Stimulated activated CD8-positive, alpha-beta memory T cell treated with anti-CD3 and anti-CD28 coated beads, Interleukin-4, amount 100 ng/mL, for 24 hours (primary cell): ENCODE results near the gene DLGAP4.
"Not testable (repeated sequence)": the region's sequence is repeated elsewhere in the genome, so short reads cannot be mapped to it uniquely, and the experiment has no call there.

Experiments
- DNase-seq: peaks from one replicate; pipeline ENCODE4 v3.0.0-alpha.2; 2020; ENCODE audit warnings: low read depth

The DLGAP4 gene

DNA sequence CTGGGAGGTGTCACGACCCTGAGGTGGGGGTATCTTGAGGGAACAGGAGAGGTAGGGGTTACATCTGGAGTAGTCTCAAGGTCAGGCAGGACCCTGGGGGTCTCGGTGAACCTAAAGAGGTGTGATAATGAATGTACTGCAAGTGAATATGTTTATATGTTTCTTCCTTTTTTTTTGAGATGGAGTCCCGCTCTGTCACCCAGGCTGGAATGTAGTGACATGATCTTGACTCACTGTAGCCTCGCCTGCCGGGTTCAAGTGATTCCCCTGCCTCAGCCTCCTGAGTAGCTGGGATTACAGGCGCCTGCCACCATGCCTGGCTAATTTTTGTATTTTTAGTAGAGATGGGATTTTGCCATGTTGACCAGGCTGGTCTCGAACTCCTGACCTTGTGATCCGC is 168.9 kb downstream of the DLGAP4 start:
- not testable (repeated sequence) for DNase-seq

DNA sequence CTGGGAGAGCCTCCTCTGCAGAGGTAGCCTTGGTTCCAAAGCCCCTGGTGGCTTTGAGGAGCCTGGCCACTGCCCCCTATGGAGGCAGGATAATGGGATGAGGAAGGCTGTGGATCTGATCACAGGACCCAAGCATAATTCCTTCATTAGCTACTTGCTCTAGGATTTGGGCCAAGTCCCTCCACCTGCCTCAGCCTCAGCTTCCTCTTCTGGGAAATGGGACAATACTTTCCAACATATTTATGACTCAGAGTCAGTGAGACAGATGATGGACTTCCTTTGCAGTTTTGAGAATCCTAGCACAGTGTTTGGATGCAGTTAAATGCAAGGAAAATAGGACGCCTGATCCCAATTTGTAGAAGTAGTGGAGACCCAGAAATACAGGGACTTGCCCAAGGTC is 171.3 kb downstream of the DLGAP4 start:
- DNase-seq: no peak

DNA sequence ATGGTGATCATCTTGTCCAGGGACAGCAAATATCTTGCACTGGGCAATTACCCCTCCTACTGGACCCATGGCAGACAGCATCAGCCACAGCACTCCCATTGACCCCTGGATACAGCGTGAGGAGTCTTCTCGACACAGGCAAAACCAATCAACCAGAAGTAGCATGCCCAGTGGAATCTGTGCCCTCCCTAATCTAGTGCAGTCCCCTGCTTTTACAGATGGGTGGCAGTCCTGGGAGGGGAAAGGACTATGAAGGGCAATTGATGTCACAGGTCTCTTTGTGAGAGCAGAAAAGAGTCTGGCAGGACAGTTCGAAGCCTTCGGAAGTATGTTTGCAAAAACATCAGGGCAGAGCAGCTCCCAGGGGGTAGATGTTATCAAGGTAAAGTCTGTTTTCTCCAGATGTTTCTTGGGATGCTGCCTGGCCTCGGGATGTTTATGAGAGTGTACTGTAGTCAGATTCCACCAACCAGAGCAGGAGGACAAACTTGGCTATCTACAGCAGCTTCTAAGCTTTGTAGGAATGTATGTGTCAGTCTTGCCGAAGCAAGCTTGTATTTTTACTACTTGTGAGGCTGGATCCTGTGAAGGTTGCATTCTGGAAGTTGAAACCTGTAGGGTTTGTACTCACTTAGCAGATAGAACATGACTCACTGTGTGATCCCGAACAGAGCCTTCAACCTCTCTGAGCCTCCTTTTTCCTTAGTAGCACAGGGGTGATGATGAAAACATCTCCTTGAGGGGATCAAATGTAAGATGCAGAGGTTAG is 172.2 kb downstream of the DLGAP4 start:
- DNase-seq: no peak

DNA sequence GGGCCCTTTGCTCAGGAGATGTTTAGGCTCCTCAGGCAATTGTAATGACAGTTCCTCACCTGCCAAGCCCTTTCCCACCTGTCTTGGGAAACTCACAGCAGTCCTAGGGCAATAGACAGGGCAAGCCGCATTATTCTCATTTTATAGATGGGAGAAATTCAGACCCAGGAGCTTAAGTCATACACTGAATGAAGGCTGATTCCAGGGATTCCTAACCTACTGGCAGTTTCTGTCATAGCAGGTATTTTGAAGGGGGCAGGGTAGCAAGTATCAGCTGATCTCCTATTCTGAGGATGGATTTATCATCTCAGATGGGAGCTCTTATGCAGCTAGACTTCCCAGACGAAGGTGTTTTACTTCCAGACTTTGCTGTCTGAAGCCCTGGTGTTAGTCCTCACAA is 173.8 kb downstream of the DLGAP4 start:
- DNase-seq: no peak

DNA sequence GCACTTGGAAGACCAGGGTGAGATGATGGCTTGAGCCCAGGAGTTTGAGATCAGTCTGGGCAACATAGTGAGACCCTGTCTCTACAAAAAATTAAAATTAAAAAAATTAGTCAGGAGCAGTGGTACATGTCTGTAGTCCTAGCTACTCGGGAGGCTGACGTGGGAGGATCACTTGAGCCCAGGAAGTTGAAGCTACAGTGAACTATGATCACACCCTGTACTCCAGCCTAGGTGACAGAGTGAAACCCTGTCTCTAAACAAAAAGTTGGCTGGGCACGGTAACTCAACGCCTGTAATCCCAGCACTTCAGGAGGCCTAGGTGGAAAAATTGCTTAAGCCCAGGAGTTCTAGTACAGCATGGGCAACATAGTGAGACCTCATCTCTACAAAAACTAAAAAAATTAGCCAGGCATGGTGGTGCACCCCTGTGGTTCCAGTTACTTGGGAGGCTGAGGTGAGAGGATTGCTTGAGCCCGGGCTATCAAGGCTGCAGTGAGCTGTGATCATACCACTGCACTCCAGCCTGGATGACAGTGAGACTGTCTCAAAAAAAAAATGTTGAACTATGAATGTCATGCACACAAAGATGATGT is 174.4 kb downstream of the DLGAP4 start:
- DNase-seq: no peak

DNA sequence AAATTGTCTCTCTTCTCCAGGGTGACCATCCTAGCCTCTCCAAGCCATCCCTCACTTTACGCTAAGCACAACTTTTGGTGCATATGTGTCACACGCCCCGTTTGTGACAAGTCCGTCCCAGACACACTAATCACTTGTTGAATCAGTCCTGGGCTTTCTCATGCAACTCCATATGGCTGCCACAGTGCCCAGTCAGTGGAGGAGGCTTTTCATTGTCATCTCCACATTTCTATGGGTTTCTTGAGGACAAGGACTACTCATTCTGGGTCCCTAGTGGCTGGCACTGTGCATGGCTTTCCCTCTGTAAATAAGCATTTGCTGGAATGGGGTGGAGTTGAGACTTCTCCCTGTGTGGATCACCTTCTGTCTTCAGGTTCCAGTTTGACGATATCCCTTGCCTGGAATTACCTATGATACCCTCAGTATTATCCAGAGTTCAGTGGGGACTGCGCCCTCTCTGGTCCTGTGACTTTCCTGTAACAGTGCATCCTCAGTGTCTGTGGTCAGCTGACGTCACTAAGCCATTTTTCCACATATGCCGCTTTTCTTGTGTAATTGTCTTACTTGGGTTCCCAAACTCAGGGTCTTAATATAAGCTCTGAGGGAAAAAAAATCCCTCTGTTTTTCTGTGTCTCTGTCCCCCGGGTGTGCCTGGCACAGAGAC is 175.4 kb downstream of the DLGAP4 start:
- no peak for DNase-seq

DNA sequence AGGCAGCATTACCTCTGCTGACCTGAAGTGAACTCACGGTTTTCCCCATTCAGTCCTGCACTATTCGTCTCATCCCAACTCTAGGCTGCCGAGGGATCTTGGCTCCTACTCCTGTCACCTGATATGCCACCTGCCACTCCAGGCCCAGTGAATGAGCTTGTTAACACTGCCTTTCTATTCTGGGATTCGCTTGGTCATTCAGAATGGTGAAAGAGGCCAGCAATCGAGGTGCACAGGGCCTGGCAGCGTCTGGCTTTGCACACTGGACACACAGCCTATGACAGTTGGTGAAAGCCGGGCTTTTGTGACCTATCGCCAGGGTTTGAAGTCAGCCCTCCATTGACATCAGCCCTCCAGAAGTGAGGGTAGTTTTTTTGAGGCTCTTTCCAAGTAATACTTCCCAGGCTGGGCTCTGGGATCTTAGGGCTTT is 175.9 kb downstream of the DLGAP4 start:
- no peak for DNase-seq

DNA sequence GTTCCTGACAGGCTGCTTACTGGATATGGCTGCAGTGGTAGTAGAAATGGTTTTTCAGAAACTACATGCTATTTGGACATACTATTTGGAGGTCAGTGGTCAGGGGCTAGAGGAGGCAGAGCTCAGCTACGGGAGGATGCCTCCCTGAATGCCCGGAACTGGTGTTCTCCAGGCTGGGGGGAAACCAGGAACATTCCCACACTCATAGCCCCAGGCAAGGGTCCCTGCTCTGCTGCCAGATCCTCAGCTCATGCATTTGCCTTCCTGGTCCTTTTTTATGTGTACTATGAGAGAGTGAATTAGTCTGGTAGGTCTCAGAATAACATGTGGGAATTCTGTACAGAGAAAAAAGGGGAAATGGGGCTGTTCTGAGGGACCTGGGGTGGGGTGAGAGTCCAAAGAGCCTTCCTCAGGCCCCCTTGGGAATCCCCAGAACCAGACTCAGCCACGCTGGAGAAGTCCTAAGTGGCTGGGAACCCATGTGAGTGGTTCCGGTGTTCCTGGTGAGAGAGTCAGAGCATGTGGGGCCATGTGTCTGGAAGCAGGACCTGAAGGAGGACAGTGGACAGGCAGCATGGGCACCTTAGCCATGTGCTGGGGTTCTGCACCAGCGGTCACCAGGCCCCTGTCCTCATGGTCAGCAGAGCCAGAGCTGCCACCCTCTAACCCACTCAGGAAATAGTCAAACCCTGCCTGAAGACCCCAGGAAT is 177.2 kb downstream of the DLGAP4 start:
- DNase-seq: no peak

DNA sequence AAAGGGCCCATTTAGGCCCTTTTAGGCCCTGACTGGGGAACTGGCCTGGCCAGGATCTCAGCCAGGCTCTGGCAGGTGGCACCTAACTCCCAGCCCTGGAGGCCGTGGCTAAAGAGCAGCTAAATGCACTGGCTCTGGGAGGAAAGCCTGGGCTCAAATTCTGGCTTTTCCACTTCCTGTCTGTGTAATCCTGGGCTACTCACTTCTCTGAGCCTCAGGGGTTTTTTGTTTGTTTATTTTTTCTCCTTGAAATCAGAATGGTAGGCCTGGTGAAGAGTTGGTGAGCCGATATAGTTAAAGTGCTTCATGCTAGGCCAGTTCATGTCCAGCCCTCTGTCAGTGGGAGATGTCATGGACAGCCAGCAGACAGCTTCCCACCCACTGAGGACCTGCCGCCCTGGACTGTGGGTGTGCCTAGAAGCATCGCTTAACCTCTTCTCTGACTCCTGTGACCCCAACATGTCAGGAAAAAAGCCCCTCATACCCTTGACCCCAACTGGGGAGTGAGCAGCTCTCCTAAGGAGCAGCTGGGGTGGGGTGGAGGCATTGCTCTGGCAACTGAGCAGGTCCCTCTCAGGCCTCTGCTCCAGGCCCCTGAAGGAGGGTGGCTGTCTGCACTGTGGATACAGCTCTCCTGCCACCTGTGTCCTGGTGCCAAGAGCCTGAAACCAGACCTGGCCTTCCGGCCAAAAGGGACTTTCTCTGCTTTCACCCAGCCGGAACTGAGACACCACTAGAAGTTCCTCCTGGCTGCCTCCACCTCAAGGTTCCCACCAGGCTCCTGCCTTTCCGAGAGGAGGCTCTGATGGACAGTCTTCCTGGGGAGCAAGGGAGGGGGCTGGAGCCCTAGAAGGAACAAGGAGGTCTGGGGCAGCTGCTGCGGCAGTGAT is 178.0 kb downstream of the DLGAP4 start:
- DNase-seq: no peak

DNA sequence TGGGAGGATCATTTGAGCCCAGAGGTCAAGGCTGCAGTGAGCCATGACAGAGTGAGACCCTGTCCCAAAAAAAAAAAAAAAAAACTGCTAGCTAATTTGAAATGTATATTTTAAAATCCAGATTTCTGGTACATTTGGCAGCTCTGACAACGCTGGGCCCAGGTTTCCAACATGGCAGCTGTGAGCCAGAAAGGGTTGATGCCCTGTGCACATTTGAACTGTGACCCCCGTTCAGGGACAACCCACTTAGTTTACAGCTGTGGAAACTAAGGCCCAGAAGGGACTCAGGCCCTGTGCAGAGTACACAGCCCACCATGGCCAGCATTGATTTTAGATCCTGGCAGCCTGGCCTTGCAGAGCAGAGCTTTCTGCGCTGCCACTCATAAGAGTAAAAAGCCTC is 179.1 kb downstream of the DLGAP4 start:
- no peak for DNase-seq

DNA sequence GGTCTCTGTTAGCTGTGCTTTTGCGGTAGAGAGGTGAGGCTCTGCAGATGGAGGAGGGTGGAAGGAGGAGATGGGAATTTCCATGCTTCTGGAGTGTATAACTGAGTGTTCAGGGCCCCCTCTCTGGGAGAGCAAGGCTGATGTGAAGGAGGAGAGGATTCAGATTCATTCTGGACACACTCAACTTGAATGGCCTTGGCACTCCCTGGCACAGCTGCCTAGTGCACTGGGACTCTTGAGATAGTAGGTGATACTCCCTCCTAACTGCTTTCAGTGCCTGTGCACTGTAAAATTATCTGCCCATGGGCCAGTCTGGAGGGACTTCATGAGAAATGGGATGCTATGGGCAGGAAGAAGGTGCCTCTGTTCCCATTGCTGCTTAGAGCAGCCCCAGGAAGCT is 180.9 kb downstream of the DLGAP4 start:
- DNase-seq: no peak

DNA sequence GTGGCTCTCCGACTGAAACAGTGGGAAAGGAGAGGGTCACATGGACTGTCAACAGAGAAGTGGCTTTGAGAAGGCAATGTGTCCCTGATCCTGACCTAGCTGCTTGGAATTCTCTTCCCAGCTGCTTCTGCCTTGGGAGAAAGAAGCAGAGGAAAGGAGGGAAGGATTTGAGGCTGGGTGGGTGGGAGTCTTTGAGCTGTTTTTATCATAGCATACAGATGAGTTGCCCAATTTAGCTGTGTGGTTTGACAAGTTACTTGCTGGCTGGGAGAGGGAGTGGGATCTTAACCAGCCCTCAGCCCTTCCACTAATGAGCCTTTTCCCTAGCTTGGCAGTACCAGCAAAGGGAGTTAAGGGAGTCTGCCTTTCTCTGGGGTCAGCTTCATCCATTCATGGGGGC is 184.1 kb downstream of the DLGAP4 start:
- no peak for DNase-seq

DNA sequence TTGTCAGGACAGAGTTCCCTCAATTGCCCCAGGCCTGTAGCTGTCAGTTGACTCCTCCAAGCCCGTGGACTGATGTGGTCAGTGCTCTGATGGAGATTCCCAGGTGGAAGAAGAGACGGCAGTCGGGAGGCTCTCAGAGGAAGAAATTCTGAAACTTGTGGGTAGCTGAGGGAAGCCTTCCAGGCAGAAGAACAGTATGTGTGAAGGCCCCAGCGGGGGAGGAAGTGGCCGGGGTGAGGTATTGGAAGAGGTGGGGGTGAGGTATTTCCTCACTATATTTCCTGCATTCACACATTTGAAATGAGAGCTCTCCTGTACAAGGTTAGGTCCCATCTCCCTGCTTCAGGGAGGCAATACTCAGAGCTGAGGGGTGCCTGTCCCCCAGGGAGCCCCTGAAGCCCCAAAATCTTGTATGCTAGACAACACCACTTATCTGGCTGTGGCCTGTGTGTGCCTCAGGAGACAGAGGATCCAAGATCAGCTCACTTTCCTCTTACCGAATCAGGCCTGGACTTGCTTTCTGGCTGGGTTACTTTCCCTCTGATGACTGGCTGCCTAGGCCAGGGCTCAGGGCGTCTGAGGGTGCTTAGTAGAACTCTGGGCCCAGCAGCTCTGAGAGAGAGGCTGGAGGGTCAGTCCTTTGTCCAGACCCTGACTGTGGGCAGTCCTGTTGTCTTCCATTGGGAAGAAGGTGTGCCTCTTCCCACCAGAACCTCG is 185.9 kb downstream of the DLGAP4 start:
- peak; percentile 26 for DNase-seq

DNA sequence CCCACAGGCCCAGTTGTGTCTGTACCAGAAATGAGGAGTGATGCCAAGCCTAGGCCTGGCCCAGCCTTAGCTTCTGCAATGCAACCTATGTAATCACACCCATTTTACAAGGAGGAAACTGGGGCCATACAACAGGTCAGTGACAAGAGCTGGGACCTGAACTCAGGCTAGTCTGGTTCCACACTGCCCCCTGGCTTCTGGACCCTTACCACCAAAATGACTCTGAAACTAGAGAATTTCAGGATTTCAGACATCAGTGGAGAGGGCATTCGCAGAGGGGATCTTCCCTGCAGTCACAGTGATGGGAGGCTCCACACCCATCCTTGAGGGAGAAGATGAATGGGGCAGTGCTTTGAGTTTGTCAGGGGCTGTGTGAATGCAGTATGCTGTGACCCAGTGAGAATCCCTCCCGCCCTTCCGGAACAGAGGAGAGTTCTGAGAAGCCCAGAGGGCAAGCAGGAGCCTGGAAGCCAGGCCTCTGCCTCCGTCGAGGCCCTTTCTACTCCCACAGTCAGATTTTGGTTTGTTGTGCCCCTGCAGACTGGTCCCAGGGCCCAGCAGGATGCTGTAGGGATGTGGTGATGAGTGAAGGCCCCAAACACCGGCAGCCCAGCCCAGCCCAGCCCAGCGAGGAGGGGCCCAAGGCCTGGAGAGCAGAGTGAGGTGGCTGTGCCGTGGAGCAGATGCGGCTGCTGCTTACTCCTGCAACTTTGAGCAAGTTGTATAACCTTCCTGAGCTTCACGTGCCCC is 187.1 kb downstream of the DLGAP4 start:
- DNase-seq: no peak

DNA sequence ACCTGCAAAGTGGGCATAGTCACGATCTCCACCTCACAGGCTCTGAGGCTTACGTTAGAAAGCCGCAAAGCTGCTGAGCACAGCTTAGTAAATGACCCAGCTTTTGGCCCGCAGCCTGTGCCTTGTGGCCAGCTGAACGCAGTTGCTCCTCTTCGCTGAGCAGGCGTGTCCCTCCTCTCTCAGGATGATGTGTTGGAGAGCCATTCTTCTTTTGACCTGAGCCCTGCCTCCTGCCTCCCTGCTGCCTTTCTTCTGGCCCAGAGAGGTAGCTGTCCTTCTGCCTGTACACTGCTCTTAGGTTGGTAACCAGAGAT is 187.6 kb downstream of the DLGAP4 start:
- no peak for DNase-seq

DNA sequence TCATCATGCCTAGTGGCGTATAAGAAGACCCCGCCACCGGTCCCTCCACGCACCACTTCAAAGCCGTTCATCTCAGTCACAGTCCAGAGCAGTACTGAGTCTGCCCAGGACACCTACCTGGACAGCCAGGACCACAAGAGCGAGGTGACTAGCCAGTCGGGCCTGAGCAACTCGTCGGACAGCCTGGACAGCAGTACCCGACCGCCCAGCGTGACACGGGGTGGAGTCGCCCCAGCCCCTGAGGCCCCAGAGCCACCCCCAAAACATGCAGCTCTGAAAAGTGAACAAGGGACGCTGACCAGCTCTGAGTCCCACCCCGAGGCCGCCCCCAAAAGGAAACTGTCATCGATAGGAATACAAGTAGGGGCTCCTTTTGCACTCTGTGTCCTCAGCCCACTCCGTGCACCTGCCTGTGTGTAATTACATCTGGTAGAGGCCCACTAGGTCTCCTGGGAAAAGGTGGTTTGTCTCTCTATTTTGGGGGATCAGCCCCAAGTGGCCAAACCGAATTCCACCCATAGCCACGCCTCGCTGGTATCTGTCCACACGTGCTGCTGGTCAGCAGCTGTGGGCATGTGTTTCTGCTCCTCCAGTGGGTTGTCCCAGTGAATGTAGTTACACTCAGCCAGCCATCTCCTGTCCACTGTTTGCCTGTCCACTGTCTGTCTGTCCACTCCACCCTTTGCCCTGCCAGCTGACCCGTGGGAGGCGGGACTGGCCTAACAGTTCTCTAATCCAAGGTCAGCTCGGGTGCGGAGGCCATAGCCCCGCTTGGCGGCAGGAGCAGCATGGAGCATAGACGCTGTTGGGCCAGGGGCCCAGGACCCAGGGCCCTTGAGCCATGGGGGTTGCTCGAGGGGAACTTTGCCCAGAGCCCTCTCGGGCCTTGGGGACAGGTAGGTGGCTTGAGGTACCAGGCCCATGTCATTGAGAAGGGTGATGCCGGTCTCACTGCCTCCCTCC is 190.8 kb downstream of the DLGAP4 start:
- no peak for DNase-seq

DNA sequence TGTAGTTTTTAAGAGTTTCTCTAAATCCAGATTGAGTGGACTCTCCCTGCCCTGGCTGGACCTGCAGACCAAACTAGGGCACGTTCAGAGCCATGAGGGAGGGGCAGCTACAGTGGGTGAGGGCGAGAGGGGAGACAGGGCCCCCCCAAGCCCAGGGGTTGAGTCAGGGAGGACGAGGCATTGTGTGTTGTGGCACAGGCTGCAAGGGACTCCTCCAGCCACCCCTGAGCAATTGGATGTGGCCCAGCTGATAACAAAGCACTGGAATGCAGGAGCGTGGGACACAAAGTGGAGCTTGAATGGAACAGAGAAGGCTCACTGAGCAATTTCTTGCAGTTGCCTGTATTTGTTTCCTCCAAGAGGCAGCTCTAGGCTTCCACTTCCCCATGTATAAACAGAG is 191.7 kb downstream of the DLGAP4 start:
- DNase-seq: no peak

DNA sequence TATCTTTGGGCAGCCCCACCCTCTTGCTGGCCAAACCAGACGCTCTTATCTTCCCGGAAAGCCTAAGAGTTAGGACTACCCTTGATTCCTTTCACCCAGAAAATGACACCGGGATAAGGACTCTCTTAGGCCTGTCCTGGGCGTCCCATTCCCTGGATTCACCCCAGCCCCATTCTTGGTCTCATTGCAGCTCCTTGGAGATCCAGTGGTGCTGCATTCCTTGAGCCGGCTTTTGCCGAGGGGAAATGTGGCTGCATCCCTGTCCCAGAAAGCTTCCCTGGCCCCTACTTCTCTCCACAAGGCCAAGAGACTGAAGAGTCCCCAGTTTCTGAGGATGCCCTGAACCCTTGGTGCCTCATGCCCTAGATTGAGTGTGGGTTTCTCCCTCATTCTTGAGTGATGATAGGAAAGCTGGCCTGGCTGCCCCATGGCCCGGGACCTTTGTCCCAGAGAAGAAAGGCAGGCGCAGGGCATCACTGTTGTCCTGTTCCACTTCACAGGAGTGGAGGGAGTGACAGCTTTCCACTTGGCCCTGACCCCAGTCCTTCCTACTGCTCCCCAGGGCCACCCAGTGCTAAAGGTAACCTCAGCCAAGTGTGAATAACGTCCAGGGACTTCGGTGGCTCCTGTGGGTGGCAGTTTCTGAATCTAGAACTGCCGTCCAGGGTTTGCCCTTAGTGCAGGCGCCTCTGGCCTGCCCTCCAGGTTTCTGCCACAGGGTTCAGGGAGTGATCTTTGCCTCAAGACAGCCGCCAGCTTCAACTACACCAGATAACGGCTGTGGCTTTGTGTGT is 192.4 kb downstream of the DLGAP4 start:
- DNase-seq: no peak

DNA sequence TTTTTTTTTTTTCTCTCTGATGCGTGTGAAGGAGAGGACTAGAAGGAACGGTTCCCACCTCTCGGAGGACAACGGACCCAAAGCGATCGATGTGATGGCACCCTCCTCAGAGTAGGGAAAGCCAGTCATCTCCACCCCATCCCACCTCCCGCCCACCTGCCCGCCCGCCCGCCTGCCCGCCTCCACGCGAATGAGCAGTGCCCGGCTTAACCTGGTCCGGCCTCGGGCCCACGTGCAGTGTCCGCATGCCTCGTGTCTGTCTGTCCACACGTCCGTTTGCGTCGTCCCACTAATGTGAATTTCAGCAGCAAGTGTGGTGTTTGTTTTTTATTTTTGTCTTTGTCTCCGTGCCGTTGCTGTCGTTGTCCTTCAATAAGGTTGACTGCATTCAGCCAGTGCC is 193.1 kb downstream of the DLGAP4 start:
- DNase-seq: no peak
